ENCODE results near the gene CERS1.

The CERS1 gene

GRCh38 chr19:18928018-18928805, 32.3 kb upstream of the CERS1 start:
- Histone ChIP-seq H3K27ac (ENCODE audit: insufficient read depth in 1 of 2, low read depth in 1 of 2, low read length in 2 of 2, poor library complexity in 1 of 2, severe bottlenecking in 2 of 2) (no peak overlapping the region), H3K4me3 (ENCODE audit: control insufficient read depth in 1 of 7, extremely low read depth in 1 of 7, insufficient read depth in 4 of 7, low read depth in 2 of 7, low read length in 6 of 7) (no peak overlapping the region), H3K4me1 (ENCODE audit: control extremely low read depth in 1 of 4, control insufficient read depth in 4 of 4, insufficient read depth in 4 of 4, low read length in 3 of 4) (peaks cover 0 to 9% (median 7%) of the 10 kb centered on the region in 4 experiments), H3K36me3 (ENCODE audit: control insufficient read depth in 4 of 4, insufficient read depth in 4 of 4, low read length in 3 of 4) (peaks cover 2 to 47% (median 31%) of the 10 kb centered on the region in 4 experiments), H3K27me3 (replicated peaks in 2 of 5; ENCODE audit: control insufficient read depth in 4 of 5, insufficient read depth in 5 of 5, low read length in 4 of 5) (peaks cover 0 to 8% (median 2%) of the 10 kb centered on the region in 5 experiments), H3K9me3 (ENCODE audit: control extremely low read depth in 1 of 5, control insufficient read depth in 4 of 5, insufficient read depth in 2 of 5, low read depth in 1 of 5, low read length in 4 of 5) (no peaks in the 10 kb centered on the region)
- CTCF ChIA-PET: interaction anchor here (1.1 kb wide), 1 partner anchor 9 kb away, joined by 3 read pairs; the partner anchor contains the start of genes COPE and DDX49
- POLR2A ChIA-PET: interaction anchor here (0.5 kb wide), 1 partner anchor 16 kb away, joined by 3 read pairs; no protein-coding TSS in a partner anchor
- WGBS (ENCODE audit: insufficient coverage): 95% methylated on average over 20 of the region's 26 CpGs
- no peak for DNase-seq

GRCh38 chr19:18924684-18925213, 28.8 kb upstream of the CERS1 start:
- Histone ChIP-seq H3K27ac (ENCODE audit: insufficient read depth in 1 of 2, low read depth in 1 of 2, low read length in 2 of 2, poor library complexity in 1 of 2, severe bottlenecking in 2 of 2) (no peak overlapping the region), H3K9me3 (ENCODE audit: control extremely low read depth in 1 of 5, control insufficient read depth in 4 of 5, insufficient read depth in 2 of 5, low read depth in 1 of 5, low read length in 4 of 5) (no peaks in the 10 kb centered on the region), H3K27me3 (replicated peaks in 2 of 5; ENCODE audit: control insufficient read depth in 4 of 5, insufficient read depth in 5 of 5, low read length in 4 of 5) (no peaks in the 10 kb centered on the region), H3K4me1 (ENCODE audit: control extremely low read depth in 1 of 4, control insufficient read depth in 4 of 4, insufficient read depth in 4 of 4, low read length in 3 of 4) (peaks cover 9 to 11% (median 10%) of the 10 kb centered on the region in 4 experiments), H3K36me3 (ENCODE audit: control insufficient read depth in 4 of 4, insufficient read depth in 4 of 4, low read length in 3 of 4) (peaks cover 6 to 73% (median 43%) of the 10 kb centered on the region in 4 experiments), H3K4me3 (ENCODE audit: control insufficient read depth in 1 of 7, extremely low read depth in 1 of 7, insufficient read depth in 4 of 7, low read depth in 2 of 7, low read length in 6 of 7) (no peak overlapping the region)
- WGBS (ENCODE audit: insufficient coverage): 96% methylated on average over 9 of the region's 15 CpGs
- ChIA-PET CTCF (interaction anchor here (1.0 kb wide), 1 partner anchor 62 kb away, joined by 4 read pairs; no protein-coding TSS in a partner anchor), POLR2A (no interaction called here)
- no peak for DNase-seq

DNA sequence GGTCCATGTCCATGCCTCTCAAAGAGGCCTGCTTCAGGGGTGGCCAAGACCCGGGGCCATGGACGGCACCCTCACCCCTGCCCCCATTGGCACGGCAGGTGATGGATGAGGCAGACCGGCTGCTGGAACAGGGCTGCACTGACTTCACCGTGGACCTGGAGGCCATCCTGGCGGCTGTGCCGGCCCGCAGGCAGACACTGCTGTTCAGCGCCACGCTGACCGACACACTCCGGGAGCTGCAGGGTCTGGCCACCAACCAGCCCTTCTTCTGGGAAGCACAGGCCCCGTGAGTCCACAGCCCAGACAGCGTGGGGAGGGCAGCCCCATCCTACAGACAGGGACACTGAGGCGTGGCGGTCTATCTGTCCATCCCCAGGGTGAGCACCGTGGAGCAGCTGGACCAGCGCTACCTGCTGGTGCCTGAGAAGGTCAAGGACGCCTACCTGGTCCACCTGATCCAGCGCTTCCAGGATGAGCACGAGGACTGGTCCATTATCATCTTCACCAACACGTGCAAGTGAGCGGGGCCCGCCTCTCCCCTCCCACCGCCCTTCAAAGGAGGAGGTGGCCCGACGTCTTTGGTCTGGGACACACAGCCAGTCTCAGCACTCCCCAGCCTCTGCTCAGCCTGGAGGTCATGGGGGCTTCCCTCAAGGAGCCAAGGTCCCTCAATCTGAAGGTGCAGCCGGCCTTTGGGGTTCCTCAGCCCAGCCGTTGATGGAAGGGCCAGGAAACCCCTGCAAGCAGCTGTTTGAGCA, 26.4 kb upstream of the CERS1 start:
- peaks cover 6 to 58% (median 36%) of the 10 kb centered on the region in 4 experiments for H3K36me3 ChIP-seq (ENCODE audit: control insufficient read depth in 4 of 4, insufficient read depth in 4 of 4, low read length in 3 of 4)
- no peaks in the 10 kb centered on the region for H3K9me3 ChIP-seq (ENCODE audit: control extremely low read depth in 1 of 5, control insufficient read depth in 4 of 5, insufficient read depth in 2 of 5, low read depth in 1 of 5, low read length in 4 of 5)
- no peak for DNase-seq
- CTCF ChIA-PET: interaction anchor here (1.2 kb wide), 1 partner anchor 64 kb away, joined by 4 read pairs; no protein-coding TSS in a partner anchor
- no peak overlapping the region for H3K4me3 ChIP-seq (ENCODE audit: control insufficient read depth in 1 of 7, extremely low read depth in 1 of 7, insufficient read depth in 4 of 7, low read depth in 2 of 7, low read length in 6 of 7)
- peaks cover 14 to 25% (median 22%) of the 10 kb centered on the region in 4 experiments for H3K4me1 ChIP-seq (ENCODE audit: control extremely low read depth in 1 of 4, control insufficient read depth in 4 of 4, insufficient read depth in 4 of 4, low read length in 3 of 4)
- POLR2A ChIA-PET: no interaction called here
- H3K27me3 ChIP-seq (replicated peaks in 2 of 5; ENCODE audit: control insufficient read depth in 4 of 5, insufficient read depth in 5 of 5, low read length in 4 of 5): no peaks in the 10 kb centered on the region
- WGBS (ENCODE audit: insufficient coverage): 98% methylated on average over 26 of the region's 29 CpGs
- no peak overlapping the region for H3K27ac ChIP-seq (ENCODE audit: insufficient read depth in 1 of 2, low read depth in 1 of 2, low read length in 2 of 2, poor library complexity in 1 of 2, severe bottlenecking in 2 of 2)

DNA sequence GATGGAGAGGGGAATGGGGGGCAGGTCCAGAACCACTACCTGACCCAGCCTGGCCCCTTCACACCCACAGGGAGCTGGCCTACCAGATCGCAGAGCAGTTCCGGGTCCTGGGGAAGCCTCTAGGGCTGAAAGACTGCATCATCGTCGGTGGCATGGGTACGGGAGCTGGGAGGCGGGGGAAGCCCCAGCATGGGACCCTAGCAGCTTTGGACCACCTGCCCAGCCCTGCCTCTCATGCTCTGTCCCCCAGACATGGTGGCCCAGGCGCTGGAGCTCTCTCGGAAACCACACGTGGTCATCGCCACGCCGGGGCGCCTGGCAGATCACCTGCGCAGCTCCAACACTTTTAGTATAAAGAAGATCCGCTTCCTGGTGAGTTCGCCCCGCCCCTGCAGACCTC, 25.6 kb upstream of the CERS1 start:
- Histone ChIP-seq H3K4me3 (ENCODE audit: control insufficient read depth in 1 of 7, extremely low read depth in 1 of 7, insufficient read depth in 4 of 7, low read depth in 2 of 7, low read length in 6 of 7) (no peak overlapping the region), H3K9me3 (ENCODE audit: control extremely low read depth in 1 of 5, control insufficient read depth in 4 of 5, insufficient read depth in 2 of 5, low read depth in 1 of 5, low read length in 4 of 5) (no peaks in the 10 kb centered on the region), H3K36me3 (ENCODE audit: control insufficient read depth in 4 of 4, insufficient read depth in 4 of 4, low read length in 3 of 4) (peaks cover 6 to 56% (median 35%) of the 10 kb centered on the region in 4 experiments), H3K27ac (ENCODE audit: insufficient read depth in 1 of 2, low read depth in 1 of 2, low read length in 2 of 2, poor library complexity in 1 of 2, severe bottlenecking in 2 of 2) (no peak overlapping the region), H3K4me1 (ENCODE audit: control extremely low read depth in 1 of 4, control insufficient read depth in 4 of 4, insufficient read depth in 4 of 4, low read length in 3 of 4) (peaks cover 14 to 29% (median 22%) of the 10 kb centered on the region in 4 experiments), H3K27me3 (replicated peaks in 2 of 5; ENCODE audit: control insufficient read depth in 4 of 5, insufficient read depth in 5 of 5, low read length in 4 of 5) (no peaks in the 10 kb centered on the region)
- CTCF ChIA-PET: no interaction called here
- POLR2A ChIA-PET: no interaction called here
- whole genome bisulfite sequencing (ENCODE audit: insufficient coverage): 96% methylated on average over 17 of the region's 17 CpGs
- DNase-seq: no peak

DNA sequence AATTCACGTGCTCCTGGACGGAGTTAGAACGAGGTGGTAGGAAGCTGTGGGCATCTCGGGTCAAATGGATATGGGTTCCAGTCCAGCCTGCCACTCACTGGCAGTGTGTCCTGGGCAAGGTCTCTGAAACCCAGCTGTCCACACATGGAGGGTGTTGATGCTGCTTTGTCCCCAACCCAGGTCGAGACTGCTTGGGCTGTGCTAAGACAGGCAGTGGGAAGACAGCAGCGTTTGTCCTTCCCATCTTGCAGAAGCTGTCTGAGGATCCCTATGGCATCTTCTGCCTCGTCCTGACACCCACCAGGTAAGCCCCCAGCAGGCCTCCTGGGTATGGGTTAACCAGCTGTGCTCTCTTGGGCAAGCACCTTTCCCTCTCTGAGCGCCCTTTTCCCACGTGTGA, 24.4 kb upstream of the CERS1 start:
- 67% methylated on average over 9 of the region's 9 CpGs for WGBS (ENCODE audit: insufficient coverage)
- peak overlapping the region in 6 of 7 experiments; percentile 80 to 100 (median 98) for H3K4me3 ChIP-seq (ENCODE audit: control insufficient read depth in 1 of 7, extremely low read depth in 1 of 7, insufficient read depth in 4 of 7, low read depth in 2 of 7, low read length in 6 of 7)
- peaks cover 6 to 48% (median 28%) of the 10 kb centered on the region in 4 experiments for H3K36me3 ChIP-seq (ENCODE audit: control insufficient read depth in 4 of 4, insufficient read depth in 4 of 4, low read length in 3 of 4)
- H3K9me3 ChIP-seq (ENCODE audit: control extremely low read depth in 1 of 5, control insufficient read depth in 4 of 5, insufficient read depth in 2 of 5, low read depth in 1 of 5, low read length in 4 of 5): no peaks in the 10 kb centered on the region
- POLR2A ChIA-PET: interaction anchor here (1.5 kb wide), 1 partner anchor 12 kb away, joined by 4 read pairs; no protein-coding TSS in a partner anchor
- no peaks in the 10 kb centered on the region for H3K27me3 ChIP-seq (replicated peaks in 2 of 5; ENCODE audit: control insufficient read depth in 4 of 5, insufficient read depth in 5 of 5, low read length in 4 of 5)
- H3K27ac ChIP-seq (ENCODE audit: insufficient read depth in 1 of 2, low read depth in 1 of 2, low read length in 2 of 2, poor library complexity in 1 of 2, severe bottlenecking in 2 of 2): peak overlapping the region in 1 of 2 experiments; percentile 84
- CTCF ChIA-PET: interaction anchor here (1.5 kb wide), 1 partner anchor 327 kb away, joined by 3 read pairs; no protein-coding TSS in a partner anchor
- no peak for DNase-seq
- peaks cover 14 to 29% (median 22%) of the 10 kb centered on the region in 4 experiments for H3K4me1 ChIP-seq (ENCODE audit: control extremely low read depth in 1 of 4, control insufficient read depth in 4 of 4, insufficient read depth in 4 of 4, low read length in 3 of 4)

GRCh38 chr19:18919900-18920214, 23.9 kb upstream of the CERS1 start:
- POLR2A ChIA-PET: interaction anchor here (1.5 kb wide), 1 partner anchor 12 kb away, joined by 4 read pairs; no protein-coding TSS in a partner anchor
- H3K27me3 ChIP-seq (replicated peaks in 2 of 5; ENCODE audit: control insufficient read depth in 4 of 5, insufficient read depth in 5 of 5, low read length in 4 of 5): no peaks in the 10 kb centered on the region
- H3K9me3 ChIP-seq (ENCODE audit: control extremely low read depth in 1 of 5, control insufficient read depth in 4 of 5, insufficient read depth in 2 of 5, low read depth in 1 of 5, low read length in 4 of 5): no peaks in the 10 kb centered on the region
- no peak for DNase-seq
- H3K4me3 ChIP-seq (ENCODE audit: control insufficient read depth in 1 of 7, extremely low read depth in 1 of 7, insufficient read depth in 4 of 7, low read depth in 2 of 7, low read length in 6 of 7): peak overlapping the region; percentile 79 to 100 (median 98)
- peak overlapping the region; percentile 68 to 84 for H3K27ac ChIP-seq (ENCODE audit: insufficient read depth in 1 of 2, low read depth in 1 of 2, low read length in 2 of 2, poor library complexity in 1 of 2, severe bottlenecking in 2 of 2)
- 0% methylated on average over 10 of the region's 15 CpGs for WGBS (ENCODE audit: insufficient coverage)
- peaks cover 14 to 29% (median 22%) of the 10 kb centered on the region in 4 experiments for H3K4me1 ChIP-seq (ENCODE audit: control extremely low read depth in 1 of 4, control insufficient read depth in 4 of 4, insufficient read depth in 4 of 4, low read length in 3 of 4)
- peaks cover 5 to 52% (median 29%) of the 10 kb centered on the region in 4 experiments for H3K36me3 ChIP-seq (ENCODE audit: control insufficient read depth in 4 of 4, insufficient read depth in 4 of 4, low read length in 3 of 4)
- CTCF ChIA-PET: interaction anchor here (0.8 to 1.5 kb wide), 5 partner anchors 9 to 326 kb away, joined by 3 to 4 read pairs (median 3); no protein-coding TSS in a partner anchor

All from common myeloid progenitor, CD34-positive (primary cell).